ENCODE measurements around the gene ITGAX. TPM values are rescaled to one million over a fixed set of nuclear protein-coding genes. Genes with fewer than 3 reads are reported as not detected.

The ITGAX gene
- total and polyA plus RNA-seq, 2 experiments from 2014 or later = not detected

DNA sequence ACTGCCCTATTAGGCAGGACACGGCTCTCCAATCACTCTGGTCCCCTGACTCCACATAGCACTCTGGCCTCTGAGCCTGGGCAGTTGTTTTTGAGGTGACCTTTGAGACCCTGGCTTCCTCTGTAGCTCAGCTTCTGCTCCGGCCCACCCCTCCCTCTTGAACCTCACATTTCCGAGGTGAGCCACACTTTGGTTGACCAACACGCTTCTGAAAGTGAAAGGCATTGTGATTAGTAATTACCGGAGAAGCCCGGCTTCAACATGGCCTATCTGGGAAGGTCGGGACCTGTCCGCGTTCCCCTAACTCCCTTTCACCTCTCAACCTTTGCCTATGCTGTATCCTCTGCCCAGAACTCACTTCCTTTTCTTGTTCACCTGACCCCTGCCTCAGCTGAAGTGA, 10.3 kb upstream of the ITGAX start (continued):
- TF ChIP-seq, protein P1, sequence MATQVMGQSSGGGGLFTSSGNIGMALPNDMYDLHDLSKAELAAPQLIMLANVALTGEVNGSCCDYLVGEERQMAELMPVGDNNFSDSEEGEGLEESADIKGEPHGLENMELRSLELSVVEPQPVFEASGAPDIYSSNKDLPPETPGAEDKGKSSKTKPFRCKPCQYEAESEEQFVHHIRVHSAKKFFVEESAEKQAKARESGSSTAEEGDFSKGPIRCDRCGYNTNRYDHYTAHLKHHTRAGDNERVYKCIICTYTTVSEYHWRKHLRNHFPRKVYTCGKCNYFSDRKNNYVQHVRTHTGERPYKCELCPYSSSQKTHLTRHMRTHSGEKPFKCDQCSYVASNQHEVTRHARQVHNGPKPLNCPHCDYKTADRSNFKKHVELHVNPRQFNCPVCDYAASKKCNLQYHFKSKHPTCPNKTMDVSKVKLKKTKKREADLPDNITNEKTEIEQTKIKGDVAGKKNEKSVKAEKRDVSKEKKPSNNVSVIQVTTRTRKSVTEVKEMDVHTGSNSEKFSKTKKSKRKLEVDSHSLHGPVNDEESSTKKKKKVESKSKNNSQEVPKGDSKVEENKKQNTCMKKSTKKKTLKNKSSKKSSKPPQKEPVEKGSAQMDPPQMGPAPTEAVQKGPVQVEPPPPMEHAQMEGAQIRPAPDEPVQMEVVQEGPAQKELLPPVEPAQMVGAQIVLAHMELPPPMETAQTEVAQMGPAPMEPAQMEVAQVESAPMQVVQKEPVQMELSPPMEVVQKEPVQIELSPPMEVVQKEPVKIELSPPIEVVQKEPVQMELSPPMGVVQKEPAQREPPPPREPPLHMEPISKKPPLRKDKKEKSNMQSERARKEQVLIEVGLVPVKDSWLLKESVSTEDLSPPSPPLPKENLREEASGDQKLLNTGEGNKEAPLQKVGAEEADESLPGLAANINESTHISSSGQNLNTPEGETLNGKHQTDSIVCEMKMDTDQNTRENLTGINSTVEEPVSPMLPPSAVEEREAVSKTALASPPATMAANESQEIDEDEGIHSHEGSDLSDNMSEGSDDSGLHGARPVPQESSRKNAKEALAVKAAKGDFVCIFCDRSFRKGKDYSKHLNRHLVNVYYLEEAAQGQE (IDR thresholded peaks at IDR 0.05; ENCODE audit: unreplicated experiment) = no peak
- TF ChIP-seq POLR2AphosphoS5 (IDR thresholded peaks at IDR 0.05; ENCODE audit: low read depth) = no peak
- TF ChIP-seq, protein P2, sequence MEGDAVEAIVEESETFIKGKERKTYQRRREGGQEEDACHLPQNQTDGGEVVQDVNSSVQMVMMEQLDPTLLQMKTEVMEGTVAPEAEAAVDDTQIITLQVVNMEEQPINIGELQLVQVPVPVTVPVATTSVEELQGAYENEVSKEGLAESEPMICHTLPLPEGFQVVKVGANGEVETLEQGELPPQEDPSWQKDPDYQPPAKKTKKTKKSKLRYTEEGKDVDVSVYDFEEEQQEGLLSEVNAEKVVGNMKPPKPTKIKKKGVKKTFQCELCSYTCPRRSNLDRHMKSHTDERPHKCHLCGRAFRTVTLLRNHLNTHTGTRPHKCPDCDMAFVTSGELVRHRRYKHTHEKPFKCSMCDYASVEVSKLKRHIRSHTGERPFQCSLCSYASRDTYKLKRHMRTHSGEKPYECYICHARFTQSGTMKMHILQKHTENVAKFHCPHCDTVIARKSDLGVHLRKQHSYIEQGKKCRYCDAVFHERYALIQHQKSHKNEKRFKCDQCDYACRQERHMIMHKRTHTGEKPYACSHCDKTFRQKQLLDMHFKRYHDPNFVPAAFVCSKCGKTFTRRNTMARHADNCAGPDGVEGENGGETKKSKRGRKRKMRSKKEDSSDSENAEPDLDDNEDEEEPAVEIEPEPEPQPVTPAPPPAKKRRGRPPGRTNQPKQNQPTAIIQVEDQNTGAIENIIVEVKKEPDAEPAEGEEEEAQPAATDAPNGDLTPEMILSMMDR (conservative IDR thresholded peaks at IDR 0.05; ENCODE audit: low read depth in 2 of 2) = no peak
- TF ChIP-seq EZH2 (IDR thresholded peaks at IDR 0.05; ENCODE audit: low read depth, unreplicated experiment) = no peak
- TF ChIP-seq, protein P3, sequence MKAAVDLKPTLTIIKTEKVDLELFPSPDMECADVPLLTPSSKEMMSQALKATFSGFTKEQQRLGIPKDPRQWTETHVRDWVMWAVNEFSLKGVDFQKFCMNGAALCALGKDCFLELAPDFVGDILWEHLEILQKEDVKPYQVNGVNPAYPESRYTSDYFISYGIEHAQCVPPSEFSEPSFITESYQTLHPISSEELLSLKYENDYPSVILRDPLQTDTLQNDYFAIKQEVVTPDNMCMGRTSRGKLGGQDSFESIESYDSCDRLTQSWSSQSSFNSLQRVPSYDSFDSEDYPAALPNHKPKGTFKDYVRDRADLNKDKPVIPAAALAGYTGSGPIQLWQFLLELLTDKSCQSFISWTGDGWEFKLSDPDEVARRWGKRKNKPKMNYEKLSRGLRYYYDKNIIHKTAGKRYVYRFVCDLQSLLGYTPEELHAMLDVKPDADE (IDR thresholded peaks at IDR 0.05) = no peak

DNA sequence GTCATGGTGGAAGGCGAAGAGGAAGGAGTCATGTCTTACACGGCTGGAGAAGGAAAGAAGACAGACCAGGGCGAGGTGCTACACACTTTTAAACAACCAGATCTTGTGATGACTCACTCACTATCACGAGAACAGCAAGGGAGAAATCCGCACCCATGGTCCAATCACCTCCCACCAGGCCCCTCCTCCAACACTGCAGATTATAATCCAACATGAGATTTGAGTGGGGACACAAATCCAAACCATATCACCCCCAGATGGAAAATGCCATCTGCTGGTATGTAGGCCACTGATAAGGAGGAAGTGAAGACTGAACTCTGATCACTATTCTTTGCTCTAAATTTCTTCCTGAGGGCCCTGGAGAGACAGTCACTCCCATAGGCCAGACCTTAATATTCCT, 7.5 kb upstream of the ITGAX start:
- H3K9me2 ChIP-seq (ENCODE audit: insufficient read depth) = no peaks in the 10 kb centered on the region
- no peaks in the 10 kb centered on the region for H3K79me2 ChIP-seq (replicated peaks; ENCODE audit: insufficient read depth)
- Mint-ChIP-seq H3K27ac (no peak overlapping the region), H3K36me3 (ENCODE audit: low read depth) (no peaks in the 10 kb centered on the region), H3K27me3 (ENCODE audit: insufficient read depth, low read depth, poor library complexity) (peaks cover 6% of the 10 kb centered on the region), H3K4me3 (no peak overlapping the region), H3K9me3 (peaks cover 4% of the 10 kb centered on the region; the same call in 1 of the 3 replicates), H3K4me1 (no peaks in the 10 kb centered on the region; the same call in 2 of the 3 replicates)
- no peaks in the 10 kb centered on the region for H3F3A ChIP-seq (replicated peaks; ENCODE audit: low read depth)
- H3K4me2 ChIP-seq = no peak overlapping the region
- no peaks in the 10 kb centered on the region for H4K20me1 ChIP-seq (replicated peaks; ENCODE audit: insufficient read depth)
- H3K4me3 ChIP-seq = no peak overlapping the region
- H2AFZ ChIP-seq = no peak overlapping the region
- no peak overlapping the region for H3K27ac ChIP-seq (ENCODE audit: low read depth)
- ATAC-seq (no peak), DNase-seq (ENCODE audit: low spot score) (no peak)
- no peaks in the 10 kb centered on the region for H3K4me1 ChIP-seq (ENCODE audit: insufficient read depth)
- no peaks in the 10 kb centered on the region for H3K36me3 ChIP-seq (ENCODE audit: insufficient read depth)
- no peaks in the 10 kb centered on the region for H3K27me3 ChIP-seq (ENCODE audit: insufficient read depth)
- TF ChIP-seq ZNF331 (CRISPR knock-in tag; IDR thresholded peaks at IDR 0.05; ENCODE audit: low read depth) = no peak
- no peak for TF ChIP-seq EZH2 (IDR thresholded peaks at IDR 0.05; ENCODE audit: low read depth, unreplicated experiment)
- no peak for TF ChIP-seq CREB1 (CRISPR knock-in tag; IDR thresholded peaks at IDR 0.05; ENCODE audit: low read depth)
- TF ChIP-seq, protein P1 (IDR thresholded peaks at IDR 0.05; ENCODE audit: unreplicated experiment) = no peak
- no peak for TF ChIP-seq STAT1 (IDR thresholded peaks at IDR 0.05; ENCODE audit: unreplicated experiment)
- TF ChIP-seq, protein P2 (conservative IDR thresholded peaks at IDR 0.05; ENCODE audit: low read depth in 2 of 2) = no peak
- no peak for TF ChIP-seq ZNF114 (CRISPR knock-in tag; IDR thresholded peaks at IDR 0.05)
- no peak for TF ChIP-seq EZH2phosphoT487 (IDR thresholded peaks at IDR 0.05; ENCODE audit: unreplicated experiment)

Data from GM23338 (cell line).